Gastrocnemius medialis (tissue), 4 donors: Measurements from ENCODE around the gene ZBTB12.

Source experiments
- POLR2A ChIP-seq, 2 donors: fragments of 450-650 bp; IDR thresholded peaks; one replicate each; pipeline ENCODE4 v1.6.1; 2017; ENCODE audit warnings: antibody characterized with exemption in 2 of 2, mild to moderate bottlenecking in 2 of 2, moderate library complexity in 2 of 2
- TF ChIP-seq, protein P1 (sequence below), 5 experiments: fragments of 450-650 bp in 3 of 5; fragments of 200-600 bp in 2 of 5; sonication (generic) in 2 of 5; IDR thresholded peaks in 4 of 5; conservative IDR thresholded peaks in 1 of 5; 1 replicate in 4 of 5; 2 replicates in 1 of 5; pipeline ENCODE4 v1.5.1; 2016 to 2019; ENCODE audit warnings: antibody characterized with exemption in 5 of 5, mild to moderate bottlenecking in 3 of 5, moderate library complexity in 3 of 5

GRCh38 chr6:31889331-31889972, 12.4 kb downstream of the ZBTB12 start:
- no peak for TF ChIP-seq POLR2A (IDR thresholded peaks at IDR 0.05)
- TF ChIP-seq, protein P1, sequence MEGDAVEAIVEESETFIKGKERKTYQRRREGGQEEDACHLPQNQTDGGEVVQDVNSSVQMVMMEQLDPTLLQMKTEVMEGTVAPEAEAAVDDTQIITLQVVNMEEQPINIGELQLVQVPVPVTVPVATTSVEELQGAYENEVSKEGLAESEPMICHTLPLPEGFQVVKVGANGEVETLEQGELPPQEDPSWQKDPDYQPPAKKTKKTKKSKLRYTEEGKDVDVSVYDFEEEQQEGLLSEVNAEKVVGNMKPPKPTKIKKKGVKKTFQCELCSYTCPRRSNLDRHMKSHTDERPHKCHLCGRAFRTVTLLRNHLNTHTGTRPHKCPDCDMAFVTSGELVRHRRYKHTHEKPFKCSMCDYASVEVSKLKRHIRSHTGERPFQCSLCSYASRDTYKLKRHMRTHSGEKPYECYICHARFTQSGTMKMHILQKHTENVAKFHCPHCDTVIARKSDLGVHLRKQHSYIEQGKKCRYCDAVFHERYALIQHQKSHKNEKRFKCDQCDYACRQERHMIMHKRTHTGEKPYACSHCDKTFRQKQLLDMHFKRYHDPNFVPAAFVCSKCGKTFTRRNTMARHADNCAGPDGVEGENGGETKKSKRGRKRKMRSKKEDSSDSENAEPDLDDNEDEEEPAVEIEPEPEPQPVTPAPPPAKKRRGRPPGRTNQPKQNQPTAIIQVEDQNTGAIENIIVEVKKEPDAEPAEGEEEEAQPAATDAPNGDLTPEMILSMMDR (IDR thresholded peaks at IDR 0.05 in 4 of 5, conservative IDR thresholded peaks at IDR 0.05 in 1 of 5), result no peak
